ENCODE measurements around the gene APOL1. TPM values are rescaled to one million over a fixed set of nuclear protein-coding genes. Genes with fewer than 3 reads are reported as not detected.

The APOL1 gene
- total RNA-seq, 2 experiments from 2014 or later, result 6.4 to 7.3 TPM

GRCh38 chr22:36224245-36224644 is 28.7 kb upstream of the APOL1 start:
- no peaks in the 10 kb centered on the region for H3K9me3 ChIP-seq (ENCODE audit: control insufficient read depth in 1 of 2, insufficient read depth in 1 of 2, low read length in 2 of 2)
- intact Hi-C loops (cut with DNase I, micrococcal nuclease), result loop anchor here in 1 of 2 experiments (5.0 kb wide), 2 partner anchors 77 to 872 kb away; no protein-coding TSS in a partner anchor
- POLR2A ChIA-PET, result no interaction called here
- no peaks in the 10 kb centered on the region for H3K27me3 Mint-ChIP-seq
- H3K36me3 Mint-ChIP-seq (ENCODE audit: low read depth), result peaks cover 25% of the 10 kb centered on the region
- H3K4me3 ChIP-seq (ENCODE audit: low read length), result no peak overlapping the region
- H3K36me3 ChIP-seq (ENCODE audit: insufficient read depth, low read length), result peaks cover 18% of the 10 kb centered on the region
- no peak for ATAC-seq (ENCODE audit: poor library complexity)
- no peaks in the 10 kb centered on the region for H3K9me3 Mint-ChIP-seq
- no peak overlapping the region for H3K4me3 Mint-ChIP-seq
- no peak overlapping the region for H3K27ac Mint-ChIP-seq
- H3K4me1 Mint-ChIP-seq (ENCODE audit: low read depth), result peaks cover 7% of the 10 kb centered on the region
- H3K27ac ChIP-seq (ENCODE audit: low read depth in 1 of 2, low read length in 2 of 2), result no peak overlapping the region
- H3K4me1 ChIP-seq (ENCODE audit: insufficient read depth, low read length), result peaks cover 3% of the 10 kb centered on the region
- CTCF ChIA-PET, result interaction anchor here (0.8 kb wide), 1 partner anchor 26 kb away, joined by 3 read pairs; no protein-coding TSS in a partner anchor
- no peak for DNase-seq
- H3K27me3 ChIP-seq (ENCODE audit: control insufficient read depth in 1 of 2, insufficient read depth in 2 of 2, low read length in 2 of 2), result no peaks in the 10 kb centered on the region
- TF ChIP-seq CTCF (IDR thresholded peaks at IDR 0.05), result no peak

GRCh38 chr22:36225333-36225922 is 27.5 kb upstream of the APOL1 start:
- Histone ChIP-seq H3K36me3 (ENCODE audit: insufficient read depth, low read length) (peaks cover 27% of the 10 kb centered on the region), H3K27me3 (ENCODE audit: control insufficient read depth in 1 of 2, insufficient read depth in 2 of 2, low read length in 2 of 2) (no peaks in the 10 kb centered on the region), H3K4me1 (ENCODE audit: insufficient read depth, low read length) (peaks cover 3% of the 10 kb centered on the region), H3K27ac (ENCODE audit: low read depth in 1 of 2, low read length in 2 of 2) (no peak overlapping the region), H3K9me3 (ENCODE audit: control insufficient read depth in 1 of 2, insufficient read depth in 1 of 2, low read length in 2 of 2) (no peaks in the 10 kb centered on the region), H3K4me3 (ENCODE audit: low read length) (no peak overlapping the region)
- Mint-ChIP-seq H3K36me3 (ENCODE audit: low read depth) (peaks cover 37% of the 10 kb centered on the region), H3K9me3 (no peaks in the 10 kb centered on the region), H3K27me3 (no peaks in the 10 kb centered on the region), H3K27ac (no peak overlapping the region), H3K4me3 (no peak overlapping the region), H3K4me1 (ENCODE audit: low read depth) (peaks cover 7% of the 10 kb centered on the region)
- intact Hi-C loops (cut with DNase I, micrococcal nuclease), result no loop called here
- POLR2A ChIA-PET, result no interaction called here
- TF ChIP-seq CTCF (IDR thresholded peaks at IDR 0.05), result no peak
- DNase-seq (no peak), ATAC-seq (ENCODE audit: poor library complexity) (no peak)
- CTCF ChIA-PET, result no interaction called here

- POLR2A ChIA-PET, result no interaction called here
- Mint-ChIP-seq H3K27me3 (no peaks in the 10 kb centered on the region), H3K4me3 (no peak overlapping the region), H3K9me3 (no peaks in the 10 kb centered on the region), H3K27ac (no peak overlapping the region), H3K4me1 (ENCODE audit: low read depth) (peaks cover 7% of the 10 kb centered on the region), H3K36me3 (ENCODE audit: low read depth) (peaks cover 44% of the 10 kb centered on the region)
- Histone ChIP-seq H3K27me3 (ENCODE audit: control insufficient read depth in 1 of 2, insufficient read depth in 2 of 2, low read length in 2 of 2) (no peaks in the 10 kb centered on the region), H3K4me1 (ENCODE audit: insufficient read depth, low read length) (peaks cover 3% of the 10 kb centered on the region), H3K9me3 (ENCODE audit: control insufficient read depth in 1 of 2, insufficient read depth in 1 of 2, low read length in 2 of 2) (no peaks in the 10 kb centered on the region), H3K27ac (ENCODE audit: low read depth in 1 of 2, low read length in 2 of 2) (no peak overlapping the region), H3K4me3 (ENCODE audit: low read length) (no peak overlapping the region), H3K36me3 (ENCODE audit: insufficient read depth, low read length) (peaks cover 35% of the 10 kb centered on the region)
- TF ChIP-seq CTCF (IDR thresholded peaks at IDR 0.05), result no peak
- DNase-seq, result no peak
- CTCF ChIA-PET, result no interaction called here
- no peak for ATAC-seq (ENCODE audit: poor library complexity)
- intact Hi-C loops (cut with DNase I, micrococcal nuclease), result no loop called here
These were observed 26.7 kb upstream of the APOL1 start for GRCh38 chr22:36226189-36226588.
